CD4-positive, alpha-beta T cell treated with Interferon alpha-2 for 1 hour (primary cell): Measurements from ENCODE around the gene BIN2.

Source experiments
- DNase-seq, 2 donors: peaks; one replicate each; pipeline ENCODE4 v3.0.0-alpha.2; 2020 to 2022

Gene BIN2

GRCh38 chr12:51253276-51253675 lies 70.7 kb downstream of the BIN2 start:
- DNase-seq: no peak

GRCh38 chr12:51247523-51248206 lies 76.3 kb downstream of the BIN2 start:
- DNase-seq: no peak

- peak; percentile 75 for DNase-seq
These were observed 77.6 kb downstream of the BIN2 start for GRCh38 chr12:51246254-51246853.

GRCh38 chr12:51245476-51246253 lies 78.3 kb downstream of the BIN2 start:
- DNase-seq: no peak

GRCh38 chr12:51244269-51244668 lies 79.7 kb downstream of the BIN2 start:
- DNase-seq: no peak

- DNase-seq: no peak
These were observed 81.1 kb downstream of the BIN2 start for GRCh38 chr12:51242876-51243275.

GRCh38 chr12:51242120-51242519 lies 81.9 kb downstream of the BIN2 start:
- DNase-seq: peak in 1 of 2 donors; percentile 51

GRCh38 chr12:51240971-51241370 lies 83.0 kb downstream of the BIN2 start:
- DNase-seq: no peak

- peak; percentile 97 for DNase-seq
These were observed 85.3 kb downstream of the BIN2 start, which contains the start of gene DAZAP2 for GRCh38 chr12:51238510-51239334. TSS of gene DAZAP2 (plus strand) at chr12:51238826. CDS start at chr12:51238908, 82 bp downstream.

- DNase-seq: no peak
These were observed 85.9 kb downstream of the BIN2 start for GRCh38 chr12:51238037-51238509.

- no peak for DNase-seq
These were observed 89.4 kb downstream of the BIN2 start for GRCh38 chr12:51234530-51234929.

- DNase-seq: no peak
These were observed 91.3 kb downstream of the BIN2 start for GRCh38 chr12:51232642-51233041.
